BE2C (cell line): ENCODE results near the gene EIF5.

Experiments used
- DNase-seq: peaks from one replicate; pipeline ENCODE4 v3.0.0-alpha.2; 2020
- H3K27me3 ChIP-seq: fragments of 250-450 bp; sonication (Bioruptor Pico); 2 replicates; pipeline ENCODE4 v1.5.1; 2020; ENCODE audit warnings: mild to moderate bottlenecking
- H3K36me3 ChIP-seq: fragments of 250-450 bp; sonication (Bioruptor Pico); 2 replicates; pipeline ENCODE4 v1.5.1; 2020; ENCODE audit warnings: mild to moderate bottlenecking
- H3K4me1 ChIP-seq: fragments of 250-450 bp; sonication (Bioruptor Pico); 2 replicates; pipeline ENCODE4 v1.5.1; 2020
- H3K4me3 ChIP-seq: 2 replicates; pipeline ENCODE4 v1.5.1; 2011; ENCODE audit warnings: low read depth, low read length
- H3K9me3 ChIP-seq: fragments of 250-450 bp; sonication (Bioruptor Pico); 2 replicates; pipeline ENCODE4 v1.5.1; 2020
- CTCF ChIP-seq: IDR thresholded peaks from 2 replicates; pipeline ENCODE4 v1.5.1; 2012; ENCODE audit warnings: mild to moderate bottlenecking, low read depth, low read length

EIF5 gene

DNA sequence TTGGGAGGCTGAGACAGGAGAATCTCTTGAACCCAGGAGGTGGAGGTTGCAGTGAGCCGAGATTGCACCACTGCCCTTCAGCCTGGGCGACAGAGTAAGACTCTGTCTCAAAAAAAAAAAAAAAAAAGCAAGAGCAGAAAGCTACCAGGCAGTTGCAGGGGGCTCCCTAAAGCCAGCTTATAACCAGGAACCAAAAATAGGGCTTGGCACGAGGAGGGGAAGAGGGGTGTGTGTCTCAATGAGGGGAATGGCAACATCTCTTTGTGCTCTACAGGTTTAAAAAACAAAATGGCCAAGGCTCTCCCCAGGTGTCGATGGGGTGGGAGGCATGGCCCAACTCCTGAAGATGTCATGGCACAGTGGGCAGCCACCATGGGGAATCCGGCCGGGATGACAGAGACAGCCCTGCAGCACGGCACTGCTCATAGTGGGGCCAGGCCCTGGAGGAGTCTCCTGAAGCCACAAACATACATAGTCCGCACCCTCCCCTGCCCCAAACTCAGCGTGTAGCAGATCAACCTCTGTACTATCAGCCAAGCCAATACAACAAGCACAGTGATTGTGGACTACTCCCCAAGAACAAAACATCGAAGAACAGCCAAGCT, 16.0 kb upstream of the EIF5 start:
- no peaks in the 10 kb centered on the region; the same call in 1 of the 2 replicates for H3K9me3 ChIP-seq
- peaks cover 12% of the 10 kb centered on the region for H3K4me1 ChIP-seq
- TF ChIP-seq CTCF = no peak
- DNase-seq = no peak
- H3K4me3 ChIP-seq = no peak overlapping the region
- no peaks in the 10 kb centered on the region for H3K36me3 ChIP-seq
- no peaks in the 10 kb centered on the region for H3K27me3 ChIP-seq

DNA sequence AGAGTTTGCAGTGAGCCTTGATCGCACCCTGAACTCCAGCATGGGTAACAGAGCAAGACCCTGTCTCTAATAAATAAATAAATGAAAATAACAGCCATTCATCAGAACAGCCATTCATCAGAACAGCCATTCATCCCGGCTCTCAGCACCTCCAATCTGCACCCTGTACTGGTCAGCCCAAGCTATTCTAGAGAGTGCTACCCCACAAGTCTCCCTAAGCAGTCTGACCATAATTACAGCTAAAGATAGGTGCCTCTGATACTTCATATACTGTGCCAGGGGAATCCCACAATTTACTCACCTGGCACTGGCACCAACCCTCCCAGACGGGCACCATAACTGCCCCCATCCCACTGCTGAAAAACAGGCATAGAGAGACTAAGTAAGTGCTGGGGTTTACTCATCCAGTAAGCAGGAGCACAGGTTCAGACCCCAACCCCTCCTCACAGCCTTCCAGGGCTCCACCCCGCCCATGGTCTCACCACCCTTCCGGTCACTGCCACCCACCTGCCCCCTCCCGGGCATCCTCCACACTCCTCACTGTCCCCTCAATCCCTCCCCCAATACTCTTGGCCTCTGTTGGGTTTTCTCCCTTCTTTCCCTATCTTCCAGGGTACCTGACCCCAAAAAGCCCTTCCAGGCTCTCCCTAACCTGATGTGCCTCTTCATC, 15.2 kb upstream of the EIF5 start:
- H3K4me1 ChIP-seq = peaks cover 8% of the 10 kb centered on the region
- no peaks in the 10 kb centered on the region for H3K27me3 ChIP-seq
- no peak overlapping the region for H3K4me3 ChIP-seq
- DNase-seq = no peak
- no peak for TF ChIP-seq CTCF
- no peaks in the 10 kb centered on the region; the same call in 1 of the 2 replicates for H3K9me3 ChIP-seq
- no peaks in the 10 kb centered on the region for H3K36me3 ChIP-seq

DNA sequence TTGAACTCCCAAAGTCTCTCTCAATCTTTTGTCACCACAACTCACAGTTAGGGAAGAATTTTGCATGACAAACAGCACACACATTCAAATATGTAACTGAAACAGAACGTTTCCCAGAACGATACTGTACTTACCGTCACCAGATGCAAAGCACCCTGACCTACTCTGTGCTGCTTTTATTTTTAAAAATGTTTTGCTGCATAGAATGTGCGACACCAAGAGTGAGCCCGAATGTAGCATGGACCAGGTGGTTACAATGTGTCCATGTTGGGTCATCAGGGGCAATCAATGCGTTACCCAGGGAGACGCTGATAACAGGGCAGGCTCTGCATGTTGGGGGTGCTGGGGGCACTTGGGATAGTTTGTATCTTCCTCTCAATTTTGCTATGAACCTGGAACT, 14.6 kb upstream of the EIF5 start:
- Histone ChIP-seq H3K9me3 (no peaks in the 10 kb centered on the region; the same call in 1 of the 2 replicates), H3K27me3 (no peaks in the 10 kb centered on the region), H3K4me1 (peaks cover 3% of the 10 kb centered on the region), H3K36me3 (no peaks in the 10 kb centered on the region), H3K4me3 (no peak overlapping the region)
- DNase-seq = no peak
- TF ChIP-seq CTCF = no peak

DNA sequence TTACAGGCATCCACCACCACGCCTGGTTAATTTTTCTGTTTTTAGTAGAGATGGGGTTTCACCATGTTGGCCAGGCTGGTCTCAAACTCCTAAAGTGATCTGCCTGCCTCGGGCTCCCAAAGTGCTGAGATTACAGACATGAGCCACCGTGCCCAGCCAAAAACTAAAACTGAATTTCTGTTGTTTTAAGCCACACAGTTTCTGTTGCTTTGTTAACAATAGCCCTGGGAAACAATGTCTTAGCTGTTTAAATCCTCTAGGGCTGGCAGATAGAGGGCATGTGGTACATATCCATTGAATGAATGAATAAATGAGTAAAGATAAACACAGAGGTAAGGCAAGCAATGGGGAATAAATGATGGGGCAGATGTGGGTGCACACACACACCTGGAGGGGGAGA, 8.0 kb upstream of the EIF5 start:
- H3K4me3 ChIP-seq = no peak overlapping the region
- TF ChIP-seq CTCF = no peak
- no peak for DNase-seq
- no peaks in the 10 kb centered on the region; the same call in 1 of the 2 replicates for H3K27me3 ChIP-seq
- H3K4me1 ChIP-seq = no peaks in the 10 kb centered on the region
- no peaks in the 10 kb centered on the region; the same call in 1 of the 2 replicates for H3K9me3 ChIP-seq
- no peaks in the 10 kb centered on the region for H3K36me3 ChIP-seq

DNA sequence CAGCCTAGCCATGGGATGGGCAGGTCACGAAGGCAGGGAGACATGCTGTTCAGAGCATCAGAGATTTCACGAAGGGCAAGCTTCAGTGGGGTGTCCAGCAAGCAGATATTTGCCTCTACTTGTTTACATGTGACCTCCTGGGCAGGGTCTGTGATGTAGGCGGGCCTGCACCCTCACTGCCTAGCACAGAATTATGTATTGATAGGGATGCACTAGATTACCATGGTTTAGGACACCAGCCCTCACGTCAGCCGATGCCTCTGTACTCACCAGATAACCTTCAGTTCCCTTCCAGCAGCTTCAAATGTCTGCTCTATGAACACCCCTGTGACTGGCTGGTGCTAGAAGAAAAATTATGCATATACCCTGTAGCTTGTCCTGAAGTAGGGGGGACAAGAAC, 5.1 kb upstream of the EIF5 start:
- no peaks in the 10 kb centered on the region for H3K9me3 ChIP-seq
- no peak overlapping the region for H3K4me3 ChIP-seq
- no peaks in the 10 kb centered on the region for H3K4me1 ChIP-seq
- H3K27me3 ChIP-seq = no peaks in the 10 kb centered on the region; the same call in 1 of the 2 replicates
- H3K36me3 ChIP-seq = no peaks in the 10 kb centered on the region
- no peak for DNase-seq
- TF ChIP-seq CTCF = no peak
